GM15510 (cell line): ENCODE results near the gene C9orf152.

ENCODE experiments used
- POLR2A ChIP-seq: IDR thresholded peaks from 3 replicates; pipeline ENCODE4 v1.6.1; 2011; ENCODE audit warnings: borderline replicate concordance; ENCODE audit not compliant: insufficient read length; ENCODE audit errors: extremely low read depth

Gene C9orf152, protein sequence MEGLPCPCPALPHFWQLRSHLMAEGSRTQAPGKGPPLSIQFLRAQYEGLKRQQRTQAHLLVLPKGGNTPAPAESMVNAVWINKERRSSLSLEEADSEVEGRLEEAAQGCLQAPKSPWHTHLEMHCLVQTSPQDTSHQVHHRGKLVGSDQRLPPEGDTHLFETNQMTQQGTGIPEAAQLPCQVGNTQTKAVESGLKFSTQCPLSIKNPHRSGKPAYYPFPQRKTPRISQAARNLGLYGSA

DNA sequence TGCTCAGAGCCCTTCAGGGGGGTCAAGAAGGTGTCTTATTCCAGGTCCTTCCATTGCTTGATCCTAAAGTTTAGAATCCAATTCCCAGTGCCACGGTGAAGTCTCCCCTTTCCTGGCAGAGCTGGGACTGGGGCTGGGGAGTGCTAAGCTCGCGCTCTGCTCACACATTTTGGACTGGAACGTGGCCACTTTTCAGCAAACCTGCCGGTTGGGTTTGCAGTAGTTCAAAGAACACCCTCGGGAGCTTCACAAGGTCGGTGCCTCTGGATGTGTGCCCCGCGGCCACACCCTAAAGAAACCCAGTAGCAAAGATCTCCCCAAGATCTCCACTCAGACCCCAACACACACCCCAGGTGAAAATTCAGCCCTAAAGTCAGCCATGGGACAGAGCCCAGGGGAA is at the start of gene C9orf152:
Gene C9orf152, minus strand, starts transcription at position 129 of the 400 bp plus-strand sequence. CDS start 580 bp downstream, outside the sequence.
- no peak for TF ChIP-seq POLR2A

DNA sequence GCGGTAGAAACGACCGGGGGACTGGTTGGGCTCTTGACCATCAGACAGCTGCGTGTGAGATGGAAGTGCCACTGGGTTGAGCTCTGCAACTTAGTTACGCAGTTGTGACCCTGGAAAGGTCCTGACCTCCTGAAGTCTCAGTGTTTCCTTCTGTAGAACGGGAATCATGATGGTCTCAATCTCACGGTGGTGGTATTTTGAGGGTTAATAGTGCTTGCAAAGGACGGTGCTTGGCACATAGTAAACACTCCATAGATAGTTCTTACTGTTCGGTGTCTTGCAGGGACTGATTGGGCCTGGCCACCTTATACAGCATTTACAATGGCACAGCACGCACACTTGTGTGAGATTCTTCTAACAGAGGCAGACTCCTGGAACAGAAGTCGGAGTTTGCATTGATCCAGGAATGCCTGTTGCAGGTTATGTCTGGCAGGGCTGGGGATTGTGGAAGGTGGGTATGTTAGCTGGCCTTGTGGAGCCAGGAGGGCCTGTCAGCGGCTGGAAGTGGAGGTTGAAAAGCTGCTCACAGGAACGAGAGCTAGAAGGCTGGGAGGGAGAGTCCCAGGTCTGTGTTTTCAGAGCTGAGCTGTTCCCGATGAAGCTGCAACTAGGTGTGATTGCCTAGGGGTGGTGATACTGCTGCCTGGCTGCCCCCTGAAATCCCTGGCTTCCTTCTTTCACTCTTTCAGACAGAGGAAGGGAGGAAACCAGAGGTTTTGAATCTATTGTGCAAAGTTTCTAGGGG is 49.3 kb upstream of the C9orf152 start:
- no peak for TF ChIP-seq POLR2A

- TF ChIP-seq POLR2A: peak; percentile 96
Measured at GRCh38 chr9:110256380-110257096, 48.6 kb upstream of the C9orf152 start, which contains the start of gene TXN. Gene TXN, minus strand, starts transcription at chr9:110256507. Its CDS starts 72 bp downstream, at chr9:110256435.

- no peak for TF ChIP-seq POLR2A
Measured at GRCh38 chr9:110255463-110256379, 47.8 kb upstream of the C9orf152 start.

DNA sequence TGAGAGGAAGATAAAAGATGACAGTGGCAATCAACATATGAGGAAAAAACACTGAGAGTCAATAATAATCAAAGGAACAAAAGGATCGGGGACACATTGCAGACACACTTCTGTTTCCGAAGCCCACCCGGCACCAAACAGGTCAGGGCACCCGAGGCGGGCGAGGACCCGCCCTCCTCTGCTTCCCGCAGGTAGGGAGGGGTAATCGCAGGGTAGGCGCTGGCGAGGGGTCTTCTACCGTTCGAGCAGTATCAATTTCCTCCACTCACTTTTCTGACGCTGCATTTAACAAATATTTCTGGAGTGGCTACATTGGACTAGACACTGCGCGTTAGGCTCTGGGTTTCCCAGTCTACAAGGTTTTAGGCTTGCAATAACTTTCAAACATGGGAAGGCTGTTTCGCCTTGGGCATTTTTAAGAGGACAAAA is 47.1 kb upstream of the C9orf152 start:
- TF ChIP-seq POLR2A: no peak

DNA sequence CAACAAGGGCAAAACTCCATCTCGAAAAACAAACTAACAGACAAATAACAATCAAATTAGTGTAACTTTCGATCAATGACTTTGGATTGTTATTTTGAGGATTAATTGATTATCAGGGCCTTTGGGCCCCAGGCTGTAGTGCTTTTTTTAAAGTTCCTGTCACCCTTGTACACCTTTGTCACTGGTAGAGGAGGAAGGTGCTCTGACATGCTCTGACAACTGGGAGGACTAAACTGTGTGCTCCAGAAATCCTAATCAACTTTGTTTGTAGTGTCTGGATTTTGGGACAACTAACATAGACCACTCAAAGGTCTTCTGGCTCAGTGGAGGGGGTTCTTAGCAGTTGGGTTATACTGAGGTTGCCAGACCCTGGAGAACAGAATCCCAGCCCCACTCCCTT is 46.5 kb upstream of the C9orf152 start:
- TF ChIP-seq POLR2A: no peak

GRCh38 chr9:110252509-110253139 is 44.7 kb upstream of the C9orf152 start:
- no peak for TF ChIP-seq POLR2A

- no peak for TF ChIP-seq POLR2A
Measured at GRCh38 chr9:110251212-110251611, 43.3 kb upstream of the C9orf152 start.

DNA sequence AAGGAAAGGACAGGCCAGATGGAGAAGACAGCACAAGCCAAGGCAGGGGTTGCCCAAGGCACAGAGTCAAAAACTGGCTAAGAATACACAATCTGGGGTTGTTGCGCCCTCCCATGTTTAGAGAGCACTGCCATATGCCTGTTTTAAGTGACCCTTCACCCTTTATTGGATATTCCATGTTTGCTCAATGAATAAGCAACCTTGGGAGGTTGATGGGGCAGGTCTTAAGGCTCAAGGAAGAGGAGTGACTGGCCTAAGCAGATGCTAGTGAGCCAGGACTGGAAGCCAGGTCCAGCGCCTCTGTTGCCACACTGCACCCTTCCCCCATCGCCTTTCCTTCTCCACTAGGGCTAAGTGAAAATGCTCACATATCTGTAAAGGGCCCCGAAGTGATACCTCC is 41.6 kb upstream of the C9orf152 start:
- no peak for TF ChIP-seq POLR2A

DNA sequence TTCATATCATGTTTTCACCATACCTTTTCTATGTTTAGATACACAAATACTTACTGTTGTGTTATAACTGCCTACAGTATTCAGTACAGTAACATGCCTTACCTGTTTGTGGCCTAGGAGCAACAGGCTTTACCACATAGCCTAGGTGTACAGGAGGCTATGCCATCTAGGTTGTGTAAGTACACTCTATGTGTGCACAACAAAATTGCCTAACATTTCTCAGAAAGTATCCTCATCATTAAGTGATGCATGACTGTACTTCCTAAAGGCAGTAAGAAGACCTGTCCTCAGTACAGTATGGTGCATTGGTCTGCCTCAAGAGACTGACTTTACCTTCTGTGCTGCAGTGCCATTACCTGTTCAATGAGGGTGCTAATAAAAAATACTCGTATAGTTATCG is 40.4 kb upstream of the C9orf152 start:
- TF ChIP-seq POLR2A: no peak

DNA sequence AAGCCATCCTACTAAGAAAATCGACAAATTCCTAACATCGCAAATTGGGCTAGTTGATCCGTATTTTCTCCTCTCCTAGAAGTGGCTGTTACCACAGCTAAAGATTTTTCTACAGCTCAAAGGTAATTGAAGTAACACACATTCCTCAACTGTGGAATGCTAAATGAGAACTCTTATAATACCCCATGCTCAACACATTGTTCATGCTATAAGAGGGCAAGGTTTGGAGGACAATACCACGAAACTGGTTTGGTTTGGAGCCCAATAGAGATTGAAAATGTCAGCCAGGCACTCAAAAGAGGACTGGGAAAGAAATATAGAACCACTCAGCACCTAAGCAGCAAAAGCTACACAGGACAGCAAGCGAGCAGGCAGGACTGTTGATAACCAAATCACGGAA is 38.3 kb upstream of the C9orf152 start:
- TF ChIP-seq POLR2A: no peak

DNA sequence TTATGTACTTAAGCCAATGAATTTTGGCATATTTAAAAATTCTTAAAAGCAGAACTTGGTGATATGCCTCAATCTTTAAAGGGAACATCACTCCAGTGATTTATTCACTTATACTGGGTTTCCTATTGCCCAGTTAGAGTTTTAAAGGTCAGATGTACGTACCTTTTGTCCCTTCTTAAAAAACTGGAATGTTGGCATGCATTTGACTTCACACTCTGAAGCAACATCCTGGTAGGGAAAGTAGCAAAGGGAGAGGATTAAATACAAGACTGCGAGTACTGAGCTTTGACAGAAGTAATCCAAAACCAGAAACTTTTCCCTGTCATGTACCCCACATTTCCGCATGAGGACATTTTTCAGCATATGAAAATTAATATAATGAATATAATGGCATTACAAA is 36.7 kb upstream of the C9orf152 start:
- no peak for TF ChIP-seq POLR2A

DNA sequence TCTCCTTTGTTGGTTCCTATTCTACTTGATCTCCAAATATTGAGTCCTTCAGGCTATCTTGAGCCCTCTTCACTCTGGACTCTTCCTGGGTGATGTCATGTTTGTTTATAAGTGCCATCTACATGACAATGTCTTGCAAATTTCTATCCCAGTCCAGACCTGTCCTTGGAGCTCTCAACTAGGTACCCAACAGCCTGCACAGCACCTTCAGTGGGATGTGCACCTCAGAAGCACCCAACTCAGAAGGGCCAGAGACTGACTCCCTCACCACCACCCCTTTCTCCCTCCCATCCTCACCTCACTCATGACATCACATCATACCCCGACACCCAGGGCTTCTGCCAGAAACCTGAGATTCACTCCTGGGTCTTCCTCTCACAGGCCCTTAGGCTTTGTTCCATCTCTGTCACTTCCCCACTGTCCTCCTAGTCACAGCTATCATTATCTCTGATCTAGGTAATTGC is 33.9 kb upstream of the C9orf152 start:
- TF ChIP-seq POLR2A: no peak
